MM.1S (cell line): ENCODE data around the gene F10.

Experiments
- DNase-seq: peaks from one replicate; pipeline ENCODE4 v3.0.0-alpha.2; 2015
- H2AFZ ChIP-seq: fragments of 300-600 bp; sonication (generic); 2 replicates; pipeline ENCODE4 v1.6.0; 2016; ENCODE audit warnings: antibody characterized with exemption, low read length
- H3F3A ChIP-seq: fragments of 300-600 bp; sonication (generic); 2 replicates; pipeline ENCODE4 v1.6.1; 2016; ENCODE audit warnings: mild to moderate bottlenecking, antibody characterized with exemption, low read length, moderate library complexity, mixed read lengths; ENCODE audit not compliant: insufficient read depth
- H3K27ac ChIP-seq: fragments of 300-600 bp; sonication (generic); 2 replicates; pipeline ENCODE4 v1.5.1; 2016; ENCODE audit warnings: mild to moderate bottlenecking, low read length
- H3K27me3 ChIP-seq: fragments of 300-600 bp; sonication (generic); replicated peaks from 2 replicates; pipeline ENCODE4 v1.6.0; 2016; ENCODE audit warnings: low read length; ENCODE audit not compliant: insufficient read depth
- H3K36me3 ChIP-seq: fragments of 300-600 bp; sonication (generic); replicated peaks from 2 replicates; pipeline ENCODE4 v1.6.1; 2016; ENCODE audit warnings: mild to moderate bottlenecking, low read length, mixed read lengths; ENCODE audit not compliant: insufficient read depth
- H3K4me1 ChIP-seq: fragments of 300-600 bp; sonication (generic); 2 replicates; pipeline ENCODE4 v1.6.1; 2016; ENCODE audit warnings: low read length, mixed read lengths
- H3K4me2 ChIP-seq: fragments of 300-600 bp; sonication (generic); 2 replicates; pipeline ENCODE4 v1.6.0; 2016; ENCODE audit warnings: low read depth, low read length
- H3K4me3 ChIP-seq: fragments of 300-600 bp; sonication (generic); 2 replicates; pipeline ENCODE4 v1.5.1; 2016; ENCODE audit warnings: low read length, mixed read lengths
- H3K79me2 ChIP-seq: fragments of 300-600 bp; sonication (generic); 2 replicates; pipeline ENCODE4 v1.6.1; 2016; ENCODE audit warnings: mixed run types, low read length, mixed read lengths
- H3K9ac ChIP-seq: fragments of 300-600 bp; sonication (generic); 2 replicates; pipeline ENCODE4 v1.6.1; 2016; ENCODE audit warnings: low read length, mixed read lengths
- H3K9me2 ChIP-seq: fragments of 300-600 bp; sonication (generic); replicated peaks from 2 replicates; pipeline ENCODE4 v1.6.1; 2016; ENCODE audit warnings: mild to moderate bottlenecking, low read length, mixed read lengths; ENCODE audit not compliant: insufficient read depth
- H3K9me3 ChIP-seq: fragments of 300-600 bp; sonication (generic); replicated peaks from 2 replicates; pipeline ENCODE4 v1.6.1; 2016; ENCODE audit warnings: mild to moderate bottlenecking, low read length, mixed read lengths; ENCODE audit not compliant: insufficient read depth
- H4K20me1 ChIP-seq: fragments of 300-600 bp; sonication (generic); 2 replicates; pipeline ENCODE4 v1.6.1; 2016; ENCODE audit warnings: mild to moderate bottlenecking, low read length, moderate library complexity, mixed read lengths; ENCODE audit not compliant: insufficient read depth
- EZH2 ChIP-seq: fragments of 300-600 bp; sonication (generic); optimal IDR thresholded peaks from 2 replicates; pipeline ENCODE3; 2017; ENCODE audit warnings: low read depth, mild to moderate bottlenecking, antibody characterized with exemption, low read length, mixed read lengths
- EZH2phosphoT487 ChIP-seq: fragments of 300-600 bp; sonication (generic); IDR thresholded peaks from 2 replicates; pipeline ENCODE4 v1.6.1; 2018; ENCODE audit warnings: antibody characterized with exemption, low read length
- TF ChIP-seq, protein P1 (sequence below): fragments of 300-600 bp; sonication (generic); IDR thresholded peaks from 2 replicates; pipeline ENCODE4 v1.5.1; 2016; ENCODE audit warnings: antibody characterized with exemption, low read length, mixed read lengths

F10 gene

DNA sequence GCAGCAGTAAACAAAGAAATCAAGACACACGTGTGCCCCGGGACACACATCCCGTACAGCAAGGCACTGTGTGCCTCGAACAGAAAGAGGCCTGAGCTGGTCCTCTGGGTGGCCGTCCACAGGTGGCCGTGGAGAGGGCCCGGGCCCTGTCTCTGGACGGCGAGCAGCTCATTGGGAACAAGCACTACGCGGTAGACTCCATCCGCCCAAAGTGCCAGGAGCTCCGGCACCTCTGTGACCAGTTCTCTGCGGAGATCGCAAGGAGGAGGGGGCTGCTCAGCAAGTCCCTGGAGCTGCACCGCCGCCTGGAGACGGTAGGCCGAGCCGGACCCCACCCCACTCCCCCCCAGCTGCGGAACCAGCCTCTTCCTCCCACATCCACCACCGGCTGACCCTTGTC, 47.7 kb upstream of the F10 start:
- Histone ChIP-seq H3K4me1 (no peaks in the 10 kb centered on the region), H3K9me3 (no peaks in the 10 kb centered on the region), H3K36me3 (no peaks in the 10 kb centered on the region), H3K4me2 (no peak overlapping the region), H3K9me2 (no peaks in the 10 kb centered on the region), H3K9ac (no peak overlapping the region), H3K27me3 (peaks cover 92% of the 10 kb centered on the region), H3F3A (no peaks in the 10 kb centered on the region), H3K27ac (no peak overlapping the region), H3K4me3 (no peak overlapping the region), H2AFZ (no peak overlapping the region), H3K79me2 (no peaks in the 10 kb centered on the region), H4K20me1 (no peaks in the 10 kb centered on the region)
- no peak for DNase-seq
- TF ChIP-seq EZH2 = no peak
- TF ChIP-seq, protein P1, sequence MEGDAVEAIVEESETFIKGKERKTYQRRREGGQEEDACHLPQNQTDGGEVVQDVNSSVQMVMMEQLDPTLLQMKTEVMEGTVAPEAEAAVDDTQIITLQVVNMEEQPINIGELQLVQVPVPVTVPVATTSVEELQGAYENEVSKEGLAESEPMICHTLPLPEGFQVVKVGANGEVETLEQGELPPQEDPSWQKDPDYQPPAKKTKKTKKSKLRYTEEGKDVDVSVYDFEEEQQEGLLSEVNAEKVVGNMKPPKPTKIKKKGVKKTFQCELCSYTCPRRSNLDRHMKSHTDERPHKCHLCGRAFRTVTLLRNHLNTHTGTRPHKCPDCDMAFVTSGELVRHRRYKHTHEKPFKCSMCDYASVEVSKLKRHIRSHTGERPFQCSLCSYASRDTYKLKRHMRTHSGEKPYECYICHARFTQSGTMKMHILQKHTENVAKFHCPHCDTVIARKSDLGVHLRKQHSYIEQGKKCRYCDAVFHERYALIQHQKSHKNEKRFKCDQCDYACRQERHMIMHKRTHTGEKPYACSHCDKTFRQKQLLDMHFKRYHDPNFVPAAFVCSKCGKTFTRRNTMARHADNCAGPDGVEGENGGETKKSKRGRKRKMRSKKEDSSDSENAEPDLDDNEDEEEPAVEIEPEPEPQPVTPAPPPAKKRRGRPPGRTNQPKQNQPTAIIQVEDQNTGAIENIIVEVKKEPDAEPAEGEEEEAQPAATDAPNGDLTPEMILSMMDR = no peak
- no peak for TF ChIP-seq EZH2phosphoT487

DNA sequence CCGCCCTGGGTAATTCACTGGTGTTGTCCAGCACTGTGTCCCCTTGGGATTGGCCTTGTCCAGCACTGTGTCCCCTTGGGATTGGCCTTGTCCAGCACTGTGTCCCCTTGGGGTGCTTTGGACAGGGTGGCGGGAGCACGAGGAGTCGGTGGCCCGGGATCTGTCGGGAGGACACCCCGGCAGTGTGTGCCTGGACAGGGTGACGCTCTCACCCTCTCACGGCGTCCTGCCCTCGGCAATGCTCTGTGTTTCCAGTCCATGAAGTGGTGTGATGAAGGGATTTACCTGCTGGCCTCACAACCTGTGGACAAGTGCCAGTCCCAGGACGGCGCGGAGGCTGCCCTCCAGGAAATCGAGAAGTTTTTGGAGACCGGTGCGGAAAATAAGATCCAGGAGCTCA, 46.9 kb upstream of the F10 start:
- no peak overlapping the region for H3K4me2 ChIP-seq
- H3K4me1 ChIP-seq = no peaks in the 10 kb centered on the region
- H2AFZ ChIP-seq = no peak overlapping the region
- H3K9ac ChIP-seq = no peak overlapping the region
- DNase-seq = no peak
- no peak overlapping the region for H3K4me3 ChIP-seq
- H3F3A ChIP-seq = no peaks in the 10 kb centered on the region
- TF ChIP-seq, protein P1 = no peak
- TF ChIP-seq EZH2 (no peak), EZH2phosphoT487 (no peak)
- peaks cover 90% of the 10 kb centered on the region for H3K27me3 ChIP-seq
- no peaks in the 10 kb centered on the region for H3K79me2 ChIP-seq
- no peaks in the 10 kb centered on the region for H3K9me2 ChIP-seq
- no peaks in the 10 kb centered on the region for H4K20me1 ChIP-seq
- H3K27ac ChIP-seq = no peak overlapping the region
- no peaks in the 10 kb centered on the region for H3K36me3 ChIP-seq
- no peaks in the 10 kb centered on the region for H3K9me3 ChIP-seq

DNA sequence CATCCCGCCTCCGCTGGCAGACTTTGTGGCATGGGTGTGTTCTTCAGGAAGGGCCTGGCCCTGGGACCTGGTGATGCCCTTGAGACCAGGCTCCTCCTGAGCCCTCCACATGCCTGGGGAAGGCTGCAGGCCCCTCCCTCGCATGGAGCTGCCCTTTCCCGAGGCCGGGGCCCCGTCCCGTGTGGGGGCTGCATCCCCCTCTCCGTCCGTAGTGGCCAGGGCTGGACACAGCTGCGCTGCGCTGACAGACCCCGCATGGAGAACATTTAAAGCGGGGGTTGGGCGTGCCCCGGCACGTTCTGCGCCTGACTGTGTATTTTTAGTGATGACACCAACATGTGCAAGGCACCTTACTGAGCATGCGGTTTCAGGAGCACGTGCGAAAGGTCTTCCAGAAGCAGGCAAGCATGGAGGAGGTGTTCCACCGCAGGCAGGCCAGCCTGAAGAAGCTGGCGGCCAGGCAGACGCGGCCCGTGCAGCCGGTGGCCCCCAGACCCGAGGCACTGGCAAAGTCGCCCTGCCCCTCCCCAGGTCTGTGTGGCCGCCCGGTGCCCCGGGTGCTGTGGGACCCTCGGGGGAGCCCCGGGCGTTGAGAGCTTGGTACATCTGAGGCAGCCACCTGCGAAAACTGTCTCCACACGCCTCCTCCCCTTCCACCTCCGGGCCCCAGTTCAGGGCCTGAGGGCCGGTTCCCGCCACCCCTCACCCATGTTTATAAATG, 45.8 kb upstream of the F10 start:
- H3F3A ChIP-seq = no peaks in the 10 kb centered on the region
- no peak overlapping the region for H3K9ac ChIP-seq
- no peaks in the 10 kb centered on the region for H3K79me2 ChIP-seq
- no peaks in the 10 kb centered on the region for H3K4me1 ChIP-seq
- no peak for DNase-seq
- H2AFZ ChIP-seq = no peak overlapping the region
- H3K27ac ChIP-seq = no peak overlapping the region
- H3K36me3 ChIP-seq = no peaks in the 10 kb centered on the region
- H3K27me3 ChIP-seq = peaks cover 90% of the 10 kb centered on the region
- no peaks in the 10 kb centered on the region for H3K9me3 ChIP-seq
- H3K9me2 ChIP-seq = no peaks in the 10 kb centered on the region
- no peak overlapping the region for H3K4me2 ChIP-seq
- no peaks in the 10 kb centered on the region for H4K20me1 ChIP-seq
- no peak for TF ChIP-seq EZH2
- TF ChIP-seq EZH2phosphoT487 = no peak
- TF ChIP-seq, protein P1 = no peak
- no peak overlapping the region for H3K4me3 ChIP-seq
